ENCODE measurements around the gene CORO6.

Gene CORO6

GRCh38 chr17:29619251-29619650, 3.5 kb downstream of the CORO6 start:
- TF ChIP-seq TAF1 (IDR thresholded peaks at IDR 0.05; ENCODE audit: borderline replicate concordance, insufficient read depth, low read length) (no peak), SIN3A (IDR thresholded peaks at IDR 0.05; ENCODE audit: borderline replicate concordance, insufficient read depth, low read length) (no peak), POLR2AphosphoS5 (IDR thresholded peaks at IDR 0.05; ENCODE audit: low read depth, low read length) (no peak), REST (IDR thresholded peaks at IDR 0.05; ENCODE audit: insufficient read depth in 1 of 2, low read depth in 2 of 2, low read length in 2 of 2) (no peak), FOXP2 (optimal IDR thresholded peaks at IDR 0.05; ENCODE audit: borderline replicate concordance, extremely low read depth, extremely low read length, insufficient read depth) (no peak)

DNA sequence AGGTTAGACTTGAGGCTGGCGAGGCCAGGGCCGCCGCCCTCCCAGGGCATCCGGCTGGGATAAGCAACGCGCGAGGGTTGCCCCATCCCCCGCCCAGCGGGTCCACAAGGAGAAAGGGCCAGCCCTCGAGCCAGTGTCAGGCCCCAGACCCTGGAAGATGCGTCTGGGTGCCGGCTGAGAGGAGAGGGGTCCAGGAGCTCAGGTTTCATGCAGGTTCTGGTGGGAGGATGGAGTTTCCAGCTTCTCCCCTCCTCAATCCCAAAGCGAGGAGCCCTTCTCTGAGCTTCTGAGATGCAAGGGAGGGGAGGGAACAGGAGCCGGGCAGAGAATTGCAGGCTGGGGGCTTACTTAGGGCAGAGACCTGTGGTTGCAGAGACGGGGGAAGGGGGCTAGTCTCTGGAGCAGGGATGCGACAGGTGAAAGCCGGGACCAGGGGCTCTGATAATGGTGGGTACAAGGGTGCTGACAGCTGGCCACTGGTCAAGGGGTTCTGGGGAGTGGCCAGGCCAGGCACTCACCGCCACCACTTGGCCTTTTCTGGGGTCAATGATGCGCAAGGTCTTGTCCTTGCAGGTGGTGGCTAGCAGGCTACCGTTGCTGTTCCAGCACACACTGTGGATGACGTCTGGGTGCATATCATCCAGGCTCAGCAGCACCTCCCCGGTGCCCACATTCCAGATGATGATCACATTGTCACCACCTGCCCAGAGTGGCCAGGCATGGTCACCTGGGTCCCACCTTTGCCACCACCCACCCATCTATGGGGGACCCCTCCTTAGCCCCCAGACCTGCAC, 4.2 kb downstream of the CORO6 start:
- TF ChIP-seq SIN3A (IDR thresholded peaks at IDR 0.05; ENCODE audit: borderline replicate concordance, insufficient read depth, low read length) (no peak), FOXP2 (optimal IDR thresholded peaks at IDR 0.05; ENCODE audit: borderline replicate concordance, extremely low read depth, extremely low read length, insufficient read depth) (no peak), REST (IDR thresholded peaks at IDR 0.05; ENCODE audit: insufficient read depth in 1 of 2, low read depth in 2 of 2, low read length in 2 of 2) (no peak)

DNA sequence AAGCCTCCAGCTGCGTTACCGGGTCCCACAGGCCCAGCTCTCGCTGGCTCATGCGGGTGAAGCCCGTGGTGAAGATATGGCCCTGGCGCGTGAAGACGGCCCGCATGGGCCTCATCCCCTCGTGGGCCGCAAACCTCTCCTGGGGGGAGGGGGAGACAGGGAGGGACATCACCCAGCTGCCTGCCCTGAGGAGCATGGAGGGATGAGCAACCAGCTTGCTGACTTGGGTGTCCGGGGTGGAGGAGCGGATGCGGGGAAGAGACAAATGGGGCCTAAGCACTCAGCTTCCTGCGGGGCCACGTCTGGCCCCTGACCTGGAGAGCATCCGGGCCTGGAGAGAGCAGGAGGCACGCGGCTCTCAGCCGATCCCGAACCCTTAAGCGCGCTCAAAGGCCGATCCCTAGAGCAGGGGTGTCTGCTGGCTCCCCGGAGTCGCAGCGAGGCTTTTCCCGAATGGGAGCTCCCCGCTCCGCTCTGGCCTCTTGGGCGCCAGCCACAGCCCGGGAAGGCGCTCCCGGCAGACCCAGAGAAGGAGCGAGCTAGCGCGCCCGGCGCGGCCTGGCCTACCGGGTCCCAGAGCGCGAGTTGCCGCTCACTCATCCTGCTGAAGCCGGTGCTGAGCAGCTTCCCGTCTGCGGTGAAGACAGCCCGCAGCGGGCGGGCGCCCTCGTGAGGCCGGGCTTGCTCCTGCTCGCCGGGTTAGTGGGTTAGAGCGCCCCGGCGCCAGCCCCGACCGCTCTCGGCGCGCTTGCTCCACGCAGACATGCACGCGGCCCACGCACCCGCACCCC, 5.0 kb downstream of the CORO6 start:
- TF ChIP-seq FOXP2 (optimal IDR thresholded peaks at IDR 0.05; ENCODE audit: borderline replicate concordance, extremely low read depth, extremely low read length, insufficient read depth) (no peak), TAF1 (IDR thresholded peaks at IDR 0.05; ENCODE audit: borderline replicate concordance, insufficient read depth, low read length) (no peak), SIN3A (IDR thresholded peaks at IDR 0.05; ENCODE audit: borderline replicate concordance, insufficient read depth, low read length) (no peak), POLR2AphosphoS5 (IDR thresholded peaks at IDR 0.05; ENCODE audit: low read depth, low read length) (no peak), REST (IDR thresholded peaks at IDR 0.05; ENCODE audit: insufficient read depth in 1 of 2, low read depth in 2 of 2, low read length in 2 of 2) (no peak)

- TF ChIP-seq SIN3A (IDR thresholded peaks at IDR 0.05; ENCODE audit: borderline replicate concordance, insufficient read depth, low read length): no peak
- TF ChIP-seq POLR2AphosphoS5 (IDR thresholded peaks at IDR 0.05; ENCODE audit: low read depth, low read length): no peak
- no peak for TF ChIP-seq FOXP2 (optimal IDR thresholded peaks at IDR 0.05; ENCODE audit: borderline replicate concordance, extremely low read depth, extremely low read length, insufficient read depth)
- TF ChIP-seq REST (IDR thresholded peaks at IDR 0.05; ENCODE audit: insufficient read depth in 1 of 2, low read depth in 2 of 2, low read length in 2 of 2): no peak
- TF ChIP-seq TAF1 (IDR thresholded peaks at IDR 0.05; ENCODE audit: borderline replicate concordance, insufficient read depth, low read length): no peak
Observed at GRCh38 chr17:29617125-29617480, 5.6 kb downstream of the CORO6 start.
